T-helper 22 cell (primary cell): ENCODE data around the gene TSHZ3.

Source experiments
- DNase-seq: peaks from one replicate; pipeline ENCODE4 v3.0.0-alpha.2; 2020; ENCODE audit warnings: low read depth

TSHZ3 gene

DNA sequence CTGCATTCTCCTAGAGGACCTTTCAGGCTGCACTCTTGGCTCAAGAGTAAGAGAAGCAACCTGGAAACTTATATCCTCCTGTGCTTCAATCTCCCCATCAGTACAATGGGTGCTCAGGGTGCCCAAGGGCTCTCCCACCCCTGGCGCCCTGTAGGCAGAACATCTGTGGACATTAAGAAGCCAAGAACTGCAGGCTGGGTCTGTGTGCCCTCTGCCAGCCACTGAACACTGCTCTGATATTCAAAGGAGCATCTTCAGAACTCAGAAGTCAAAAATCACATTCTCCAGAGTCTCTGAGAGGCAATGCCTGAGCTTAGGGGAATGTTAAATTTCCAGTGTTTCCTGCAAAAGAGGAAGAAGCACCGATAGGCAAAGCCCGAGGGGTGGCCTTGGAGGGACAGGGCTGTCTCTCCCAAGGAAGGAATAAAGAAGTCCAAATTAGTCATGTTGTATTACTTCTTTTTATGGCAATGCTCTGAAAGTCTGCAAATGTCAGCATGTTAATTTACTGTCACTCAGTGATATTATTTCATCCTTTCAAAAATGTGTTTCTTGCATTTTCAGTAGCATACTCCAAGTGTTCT, 88.1 kb downstream of the TSHZ3 start:
- no peak for DNase-seq

DNA sequence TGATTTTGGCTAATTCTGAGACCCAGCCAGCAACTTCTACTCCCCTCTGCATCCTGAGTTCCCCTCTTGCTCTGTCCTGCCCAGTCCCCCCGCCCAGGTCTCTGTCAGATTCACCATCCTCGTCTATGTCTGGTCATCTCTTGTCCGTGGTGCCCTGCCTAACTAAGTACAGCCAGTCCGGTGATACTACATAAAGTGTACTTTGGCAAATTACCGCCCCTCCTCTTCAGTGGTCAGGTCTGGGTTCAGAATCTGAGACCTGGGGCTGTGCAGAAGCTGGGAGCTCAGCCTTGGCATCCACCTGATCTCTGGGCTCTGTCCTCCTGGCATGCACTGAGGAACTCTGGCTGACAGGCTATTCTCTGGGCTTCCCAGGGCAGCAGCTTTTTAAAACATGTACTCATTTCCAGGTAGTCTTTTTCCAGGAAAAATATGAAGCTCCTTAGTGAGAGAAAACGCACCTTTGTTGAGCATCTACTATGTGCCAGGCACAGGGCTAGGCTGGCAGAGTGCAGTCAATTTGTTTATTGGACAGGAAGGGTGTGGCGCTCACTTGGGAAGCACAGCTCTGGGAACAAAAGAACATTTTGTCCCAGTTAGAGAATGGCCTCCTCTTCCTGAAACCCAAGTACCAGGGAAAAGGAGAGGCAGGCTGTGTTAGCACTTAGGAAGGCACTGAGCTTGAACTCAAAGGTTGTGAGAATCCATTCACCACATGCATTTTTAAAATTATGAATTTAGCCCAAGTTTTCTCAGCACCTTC, 88.9 kb downstream of the TSHZ3 start:
- no peak for DNase-seq

DNA sequence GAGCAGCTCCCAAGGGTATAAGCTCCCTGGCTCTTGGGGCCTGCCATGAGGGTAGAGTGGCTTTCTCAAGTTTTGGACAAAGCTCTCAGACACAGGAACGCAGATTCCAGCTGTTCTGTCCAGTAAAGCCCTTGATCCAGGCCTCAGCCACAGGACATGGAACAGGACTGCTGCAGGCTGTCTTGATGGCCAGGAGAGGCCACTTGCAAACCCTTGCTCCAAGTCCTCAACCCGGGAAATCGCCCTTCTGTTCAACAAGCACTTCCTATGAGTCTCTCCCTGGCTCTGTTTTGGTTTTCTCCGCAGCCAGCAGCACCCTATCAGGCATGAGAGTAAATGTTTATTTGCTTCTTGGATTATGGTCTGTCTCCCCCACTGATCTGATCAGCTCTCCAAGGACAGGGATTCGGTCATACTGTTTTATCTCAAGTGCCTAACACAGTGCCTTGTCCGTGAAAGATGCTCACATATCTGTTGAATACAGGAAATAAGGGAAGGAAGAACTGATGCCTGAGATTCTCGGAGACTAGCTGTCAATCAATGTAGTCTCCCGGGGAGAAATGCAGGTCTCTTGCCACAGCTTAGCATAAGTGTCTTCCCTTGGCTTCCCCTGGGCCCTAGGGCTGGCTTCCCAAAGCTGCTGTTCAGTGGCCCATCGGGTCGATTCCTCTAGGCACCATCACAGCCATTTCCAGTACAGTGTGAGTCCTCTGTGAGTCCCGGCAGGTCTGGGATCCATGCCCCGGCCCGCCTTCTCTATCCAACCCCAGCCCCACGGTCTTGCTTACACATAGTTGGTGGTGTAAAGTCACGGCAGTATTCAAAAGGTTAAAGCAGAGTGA, 90.8 kb downstream of the TSHZ3 start:
- DNase-seq, result no peak

DNA sequence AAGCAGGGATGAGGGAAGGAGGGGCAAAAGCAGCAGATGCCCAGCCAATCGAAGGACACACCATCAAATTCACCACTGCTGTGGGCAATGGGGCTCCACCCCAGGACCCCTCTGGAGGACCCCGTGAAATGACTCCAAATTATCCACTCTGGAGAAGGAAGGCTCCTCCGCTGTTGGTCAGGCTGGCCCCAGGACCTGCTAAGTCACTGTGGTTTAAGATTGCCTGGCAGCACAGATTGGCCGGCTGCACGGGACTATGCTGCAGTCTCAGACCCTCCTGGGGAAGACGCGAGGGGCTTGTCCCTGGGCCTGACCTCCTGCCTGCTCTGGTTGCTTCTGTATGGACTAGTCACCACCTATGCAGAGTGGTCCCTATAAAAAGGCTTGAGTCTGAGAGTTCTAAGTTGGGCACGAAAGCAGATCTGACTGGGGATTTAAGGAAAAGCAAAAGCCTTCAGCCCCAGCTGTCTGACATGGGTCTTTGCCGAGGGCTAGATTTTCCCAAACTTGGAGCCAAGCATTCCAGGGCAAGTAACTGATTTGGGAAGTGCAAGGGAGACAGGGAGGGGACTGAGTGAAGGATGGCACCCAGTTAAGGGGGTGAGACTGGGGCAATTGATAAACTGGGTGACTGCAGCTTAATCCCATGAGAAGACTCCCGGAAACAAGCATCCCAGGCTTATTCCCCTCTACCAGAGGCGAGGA, 91.7 kb downstream of the TSHZ3 start:
- DNase-seq, result no peak

DNA sequence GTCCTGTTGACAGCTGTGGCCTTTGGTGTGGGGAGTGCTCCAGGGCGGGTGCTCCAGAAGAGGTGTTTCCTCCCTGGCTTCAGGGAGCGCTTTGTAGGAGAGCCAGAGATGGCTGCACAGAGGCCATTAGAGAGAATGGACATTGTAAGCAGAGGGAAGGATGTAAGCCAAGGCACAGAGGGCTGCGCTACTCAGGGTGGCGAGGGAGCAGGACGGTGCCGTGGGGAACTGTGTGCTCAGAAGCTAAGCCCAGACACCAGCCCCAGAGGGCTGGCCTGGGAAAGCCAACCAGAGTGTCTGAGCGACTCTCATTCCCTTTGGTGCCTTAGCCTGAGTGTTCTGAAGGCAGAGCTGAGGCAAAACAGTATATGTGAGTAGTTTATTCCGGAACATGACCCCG, 92.2 kb downstream of the TSHZ3 start:
- DNase-seq, result no peak

DNA sequence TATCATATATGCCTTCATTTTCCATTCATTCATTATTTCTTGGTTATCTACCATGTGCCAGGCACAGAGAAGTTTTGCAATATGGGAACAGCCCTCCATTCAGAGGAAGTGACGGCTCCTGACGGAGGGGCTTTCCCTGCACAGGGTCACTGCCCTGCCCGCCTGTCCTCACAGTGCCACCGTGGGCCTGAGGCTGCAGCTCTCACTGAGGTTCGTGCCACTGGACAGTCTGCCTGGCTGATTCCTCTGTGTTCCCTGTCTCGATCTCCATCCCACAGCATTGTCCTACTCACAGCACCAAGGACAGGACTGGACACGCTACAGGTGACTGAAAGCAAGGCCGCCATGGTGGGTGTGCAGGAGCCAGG, 92.7 kb downstream of the TSHZ3 start:
- no peak for DNase-seq

DNA sequence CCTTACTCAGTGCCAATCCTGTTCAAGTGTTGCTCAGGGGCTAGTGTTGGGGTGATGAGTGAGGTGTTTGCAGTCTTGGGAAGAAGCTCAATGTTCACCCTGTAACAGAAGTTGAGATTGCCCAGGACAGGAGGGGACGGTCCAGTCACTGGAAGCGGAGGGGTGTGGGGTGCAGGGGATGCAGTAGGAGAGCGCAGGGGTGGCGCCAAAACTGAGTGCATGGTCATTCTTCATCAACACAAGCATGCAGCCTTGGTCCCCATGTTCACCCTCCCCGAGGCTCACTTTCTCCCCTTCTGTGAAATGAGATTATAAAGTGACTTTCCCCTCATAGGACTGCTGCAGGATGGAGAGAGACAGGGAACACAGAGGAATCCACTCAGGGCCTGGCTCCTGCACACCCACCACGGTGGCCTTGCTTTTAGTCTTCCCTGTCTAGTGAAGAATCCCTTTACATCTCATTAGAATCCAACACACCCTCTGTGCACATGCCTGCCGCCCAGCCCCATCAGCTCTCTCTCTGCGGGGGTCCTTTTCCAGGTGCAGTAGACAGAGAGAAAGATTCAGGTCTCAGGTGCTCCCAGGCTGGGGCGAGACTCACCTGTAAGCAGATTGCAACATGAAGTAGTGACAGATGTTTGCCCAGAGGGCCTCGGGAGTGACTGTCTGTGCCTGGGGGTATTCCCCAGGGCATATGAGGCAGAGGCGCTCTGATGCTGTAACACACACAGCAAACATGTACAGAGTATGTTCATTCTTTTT, 93.2 kb downstream of the TSHZ3 start:
- no peak for DNase-seq

DNA sequence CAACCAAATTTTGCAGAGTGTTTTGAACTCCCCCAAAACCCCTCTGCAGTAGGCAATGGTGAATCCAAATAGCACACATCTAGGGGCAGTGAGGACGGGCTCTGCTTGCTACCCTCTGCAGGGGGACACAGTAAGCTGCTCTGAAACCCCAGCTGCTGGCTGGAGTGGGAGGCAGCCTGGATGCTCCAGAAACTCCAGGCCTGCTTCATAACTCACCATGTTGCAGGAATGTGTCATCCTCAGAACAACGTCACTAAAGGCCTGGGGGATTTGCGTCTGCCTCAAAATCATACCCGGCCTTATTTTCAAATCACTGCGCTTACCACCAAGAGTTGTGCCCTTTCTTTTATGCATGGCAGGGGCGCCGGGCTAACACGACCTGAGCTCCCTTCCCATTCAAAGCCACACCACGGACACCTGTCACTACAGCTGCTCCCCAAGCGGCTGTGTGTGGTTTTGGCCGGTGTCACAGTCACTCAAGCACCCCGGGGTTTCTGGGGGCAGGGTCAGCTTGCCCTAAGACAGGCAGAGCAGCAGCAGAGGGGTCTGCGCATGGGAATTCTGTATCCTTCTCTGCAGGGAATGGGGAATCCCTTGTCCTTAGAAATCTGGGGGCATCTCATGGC, 93.9 kb downstream of the TSHZ3 start:
- DNase-seq, result no peak

DNA sequence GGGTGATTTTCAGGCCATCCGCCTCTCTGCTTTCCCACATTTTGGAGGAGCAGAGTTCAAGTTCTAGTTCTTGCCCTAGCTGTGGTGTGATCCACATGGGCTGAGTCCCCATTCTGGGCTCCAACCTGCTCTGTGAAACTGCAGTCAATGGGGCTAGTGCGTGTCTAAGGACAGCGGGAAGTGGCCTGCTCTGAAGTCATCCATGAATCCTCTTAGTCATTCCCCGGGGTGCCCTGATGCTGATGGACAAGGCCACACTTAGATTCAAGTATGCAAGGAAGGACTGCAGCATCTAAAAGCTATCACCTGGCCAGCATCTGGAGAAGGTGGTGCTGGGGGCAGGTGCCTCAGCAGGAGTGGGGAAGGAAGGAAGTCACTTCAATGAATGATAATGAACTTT, 94.6 kb downstream of the TSHZ3 start:
- no peak for DNase-seq

DNA sequence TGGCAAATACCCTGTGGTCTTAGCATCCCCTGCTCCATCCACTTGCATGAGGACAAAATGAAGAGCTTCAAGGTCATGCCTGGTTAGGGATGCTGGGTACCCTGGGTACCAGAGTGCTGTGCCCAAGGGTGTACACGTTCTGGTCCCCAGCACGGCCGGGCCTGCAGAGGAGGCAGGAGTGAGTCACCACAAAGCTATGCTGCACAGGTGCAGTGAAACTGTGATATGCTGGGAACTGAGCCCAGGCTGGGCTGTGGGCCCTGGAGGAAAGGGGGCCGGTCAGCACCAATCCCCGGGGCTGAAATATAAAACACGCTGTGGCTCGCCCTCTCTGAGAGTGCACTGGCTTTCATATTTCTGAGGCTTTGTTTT, 95.1 kb downstream of the TSHZ3 start:
- no peak for DNase-seq

DNA sequence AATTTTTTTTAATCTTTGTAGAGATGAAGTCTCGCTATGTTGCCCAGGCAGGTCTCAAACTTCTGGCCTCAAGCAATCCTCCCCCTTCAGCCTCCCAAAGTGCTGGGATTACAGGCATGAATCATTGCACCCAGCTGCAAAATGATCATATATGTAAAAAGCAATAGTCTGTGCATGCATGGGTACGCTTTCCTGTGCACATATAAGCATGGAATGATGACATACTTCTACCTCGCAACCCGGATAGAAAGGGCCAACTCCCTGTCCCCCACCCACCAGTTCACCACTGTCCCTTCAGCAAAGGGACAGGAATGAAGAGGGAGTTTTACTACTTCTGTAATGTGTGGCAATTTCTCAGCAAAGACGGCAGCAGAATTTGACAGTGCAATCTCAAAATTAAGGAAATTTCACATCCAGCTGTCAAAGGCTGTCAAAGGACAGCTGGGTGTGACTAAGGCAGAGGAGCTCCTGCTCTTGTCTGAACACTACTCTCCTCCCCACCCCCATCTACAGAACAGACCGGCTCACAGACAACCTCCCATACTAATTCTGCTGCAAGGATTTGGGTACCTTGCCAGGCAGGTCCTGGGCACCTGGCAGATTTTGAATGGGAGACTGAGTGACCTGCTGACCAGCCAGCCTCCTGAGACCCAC, 95.6 kb downstream of the TSHZ3 start:
- DNase-seq, result no peak

DNA sequence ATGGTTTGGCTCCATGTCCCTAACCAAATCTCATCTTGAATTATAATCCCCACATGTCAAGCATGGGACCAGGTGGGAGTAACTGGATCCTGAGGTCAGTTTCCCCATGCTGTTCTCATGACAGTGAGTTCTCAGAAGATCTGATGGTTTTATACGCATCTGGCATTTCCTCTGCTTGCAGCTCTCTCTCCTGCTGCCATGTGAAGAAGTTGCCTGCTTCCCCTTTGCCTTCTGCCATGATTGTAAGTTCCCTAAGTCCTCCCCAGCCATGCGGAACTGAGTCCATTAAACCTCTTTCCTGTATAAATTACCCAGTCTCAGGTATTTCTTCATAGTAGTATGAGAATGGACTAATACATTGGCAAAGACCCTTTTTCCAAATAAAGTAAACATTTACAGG, 96.8 kb downstream of the TSHZ3 start:
- DNase-seq, result no peak

DNA sequence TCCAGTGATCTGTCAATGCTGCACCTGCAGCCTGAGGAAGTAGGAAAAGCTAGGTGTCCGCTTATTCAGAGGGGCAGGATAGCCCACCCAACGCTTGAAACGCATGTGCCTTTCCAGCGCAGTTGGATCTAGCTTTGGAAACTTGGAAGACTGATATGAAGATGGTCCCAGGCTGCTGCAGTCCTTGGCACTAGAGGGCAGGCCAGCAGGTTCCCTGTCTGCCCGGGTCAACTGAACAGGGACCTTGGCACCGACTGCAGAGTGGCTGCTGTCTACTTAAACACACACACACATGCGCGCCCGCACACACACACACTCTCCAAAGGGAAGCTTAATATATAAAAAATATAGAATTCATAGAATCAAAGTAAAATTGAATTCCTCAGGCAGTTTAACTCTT, 100.0 kb downstream of the TSHZ3 start:
- no peak for DNase-seq

DNA sequence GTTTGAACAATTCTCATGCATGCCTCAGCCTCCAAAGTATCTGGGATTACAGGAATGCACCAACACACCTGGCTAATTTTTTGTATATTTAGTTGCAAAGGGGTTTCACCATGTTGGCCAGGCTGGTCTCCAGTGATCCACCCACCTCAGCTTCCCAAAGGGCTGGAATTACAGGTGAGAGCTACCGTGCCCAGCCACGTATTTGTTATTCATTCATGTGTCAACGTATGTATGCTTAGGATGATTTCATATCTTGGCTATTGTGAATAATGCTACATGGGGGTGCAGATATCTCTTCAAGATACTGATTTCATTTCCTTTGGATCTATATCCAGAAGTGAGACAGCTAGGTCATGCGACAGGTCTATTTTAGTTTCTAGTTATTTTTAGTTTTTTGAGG, 113.4 kb downstream of the TSHZ3 start:
- DNase-seq, result no peak

DNA sequence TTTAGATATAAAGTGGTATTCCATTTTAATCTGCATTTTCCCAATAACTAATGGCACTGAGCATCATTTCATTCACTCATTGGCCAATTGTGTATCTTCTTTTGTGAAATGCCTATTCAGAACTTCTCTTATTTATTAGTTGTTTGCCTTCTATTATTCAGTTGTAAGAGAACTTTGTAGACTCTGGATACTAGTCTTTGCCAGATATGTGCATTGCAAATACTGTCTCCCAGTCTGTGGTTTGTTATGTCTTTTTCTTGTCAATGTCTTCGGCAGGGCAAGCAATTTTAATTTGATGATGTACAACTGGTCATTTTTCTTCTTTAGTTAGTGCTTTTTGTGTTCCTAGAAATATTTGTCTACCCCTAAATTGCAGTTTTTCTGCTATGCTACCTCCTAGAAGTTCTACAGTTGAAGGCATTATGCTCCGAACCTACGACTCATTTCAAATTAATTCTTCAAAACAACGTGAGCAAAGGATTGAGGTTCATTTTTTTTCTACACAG, 115.9 kb downstream of the TSHZ3 start:
- DNase-seq, result no peak

DNA sequence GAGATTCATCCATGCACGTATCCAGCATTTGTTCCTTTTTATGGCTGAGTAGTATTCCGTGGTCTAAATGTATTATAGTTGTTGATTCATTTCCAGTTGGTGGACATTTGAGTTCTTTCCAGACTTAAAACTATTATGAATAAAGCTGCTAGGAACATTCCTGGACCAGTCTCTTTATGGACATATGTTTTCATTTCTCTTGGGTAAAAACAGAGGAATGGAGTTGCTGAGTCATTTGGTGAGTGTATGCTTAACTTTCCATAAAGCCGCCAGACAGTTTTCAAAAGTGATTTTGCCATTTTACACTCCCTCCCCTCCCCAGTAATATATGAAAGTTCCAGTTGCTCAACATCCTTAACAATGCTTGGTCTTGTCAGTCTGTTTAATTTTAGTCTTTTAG, 116.4 kb downstream of the TSHZ3 start:
- DNase-seq, result no peak

DNA sequence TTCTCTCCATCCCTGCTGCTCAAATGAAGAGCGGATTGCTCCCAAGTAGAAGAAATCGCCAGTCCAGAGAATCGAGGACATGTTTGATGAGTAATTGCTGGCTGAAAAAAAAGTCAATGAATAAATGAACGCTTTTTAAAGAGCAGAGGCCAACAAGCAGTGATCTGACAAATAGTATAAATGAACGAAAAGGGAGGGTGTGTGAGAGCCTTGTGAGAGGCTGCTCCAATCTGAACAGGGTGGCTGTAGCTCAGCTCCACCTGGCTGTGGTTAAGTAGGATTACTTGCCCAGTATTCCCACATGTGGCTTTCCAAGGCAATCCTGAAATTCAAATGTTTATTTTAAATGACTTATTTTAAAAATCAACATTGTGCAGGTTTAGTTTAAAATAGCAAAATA, 117.1 kb downstream of the TSHZ3 start:
- no peak for DNase-seq

DNA sequence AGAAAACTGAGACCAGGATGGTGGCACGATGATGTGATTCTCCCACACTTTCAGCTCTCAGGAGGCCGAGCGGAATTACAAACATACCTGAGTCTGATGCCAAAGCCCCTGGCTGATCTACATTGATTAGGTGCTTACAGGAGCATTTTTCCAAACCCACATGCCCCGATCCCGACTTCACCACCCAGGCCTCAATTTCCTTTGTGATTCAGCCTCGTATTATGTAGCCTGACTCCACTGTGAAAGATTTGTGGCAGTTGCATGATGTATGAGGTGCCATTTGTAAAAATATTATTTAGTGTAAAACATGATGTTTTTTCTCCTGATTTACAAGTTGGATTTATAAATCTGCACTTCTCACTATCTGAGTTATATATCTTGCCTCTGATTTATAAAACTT, 118.0 kb downstream of the TSHZ3 start:
- DNase-seq, result no peak

DNA sequence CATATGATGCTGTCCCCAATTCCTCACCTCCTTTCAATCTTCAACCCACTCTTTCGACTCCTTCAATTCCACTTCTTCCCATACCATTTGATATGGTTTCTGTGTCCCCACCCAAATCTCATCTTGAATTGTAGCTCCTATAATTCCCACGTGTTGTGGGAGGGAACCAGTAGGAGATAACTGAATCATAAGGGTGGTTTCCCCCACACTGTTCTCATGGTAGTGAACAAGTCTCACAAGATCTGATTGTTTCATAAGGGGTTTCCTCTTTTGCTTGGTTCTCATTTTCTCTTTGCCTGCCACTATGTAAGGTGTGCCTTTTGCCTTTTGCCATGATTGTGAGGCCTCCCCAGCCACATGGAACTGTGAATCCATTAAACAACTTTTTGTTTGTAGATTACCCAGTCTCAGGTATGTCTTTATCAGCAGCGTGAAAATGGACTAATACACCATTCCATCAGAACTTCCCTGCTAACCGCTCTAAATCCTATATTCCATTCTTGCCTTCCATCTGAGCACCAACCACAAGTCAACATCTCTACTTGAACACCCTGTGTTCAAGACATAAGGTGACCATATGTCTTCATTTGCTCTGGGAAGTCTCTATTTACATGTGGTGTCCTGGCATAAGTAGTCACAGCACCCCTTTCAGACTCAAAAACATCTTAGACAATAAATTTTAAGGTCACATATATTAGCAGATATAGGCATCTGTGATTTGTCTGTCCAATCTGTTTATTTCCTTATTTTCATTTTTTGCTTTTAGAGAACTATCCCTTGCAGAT, 122.9 kb downstream of the TSHZ3 start:
- no peak for DNase-seq
